DMS53 treated with DMSO at 0.1 percent for 48 hours (cell line): Measurements from ENCODE around the gene FRMD3.

Experiments used
- DNase-seq: peaks from one replicate; lab custom pipeline; 2025; ENCODE audit not compliant: unreplicated experiment; lab: John Stamatoyannopoulos, UW

The FRMD3 gene

GRCh38 chr9:83538172-83538889, at the start of gene FRMD3:
Gene FRMD3, minus strand, starts transcription at chr9:83538401. Its CDS starts 170 bp downstream, at chr9:83538231.
- DNase-seq, result peak; percentile 57

- DNase-seq, result no peak
Measured at GRCh38 chr9:83584995-83585394, 46.8 kb upstream of the FRMD3 start.

- DNase-seq, result peak; percentile 3
Measured at GRCh38 chr9:83583151-83584014, 45.2 kb upstream of the FRMD3 start.

GRCh38 chr9:83582029-83582428, 43.8 kb upstream of the FRMD3 start:
- DNase-seq, result no peak

GRCh38 chr9:83574482-83574881, 36.3 kb upstream of the FRMD3 start:
- no peak for DNase-seq

- DNase-seq, result no peak
Measured at GRCh38 chr9:83572524-83572923, 34.3 kb upstream of the FRMD3 start.

- DNase-seq, result no peak
Measured at GRCh38 chr9:83570359-83570758, 32.2 kb upstream of the FRMD3 start.

GRCh38 chr9:83569326-83569725, 31.1 kb upstream of the FRMD3 start:
- no peak for DNase-seq

- no peak for DNase-seq
Measured at GRCh38 chr9:83563360-83563759, 25.2 kb upstream of the FRMD3 start.

- DNase-seq, result no peak
Measured at GRCh38 chr9:83560169-83560826, 22.1 kb upstream of the FRMD3 start.

GRCh38 chr9:83557771-83558170, 19.6 kb upstream of the FRMD3 start:
- DNase-seq, result no peak

- no peak for DNase-seq
Measured at GRCh38 chr9:83557317-83557716, 19.1 kb upstream of the FRMD3 start.

- no peak for DNase-seq
Measured at GRCh38 chr9:83554278-83554677, 16.1 kb upstream of the FRMD3 start.

GRCh38 chr9:83544002-83544698, 5.9 kb upstream of the FRMD3 start:
- DNase-seq, result peak; percentile 76

- no peak for DNase-seq
Measured at GRCh38 chr9:83538890-83539238, 663 bp upstream of the FRMD3 start.

GRCh38 chr9:83537331-83538171, 650 bp downstream of the FRMD3 start:
- DNase-seq, result peak; percentile 31

- no peak for DNase-seq
Measured at GRCh38 chr9:83536332-83536731, 1.9 kb downstream of the FRMD3 start.

GRCh38 chr9:83535736-83536135, 2.5 kb downstream of the FRMD3 start:
- DNase-seq, result no peak

GRCh38 chr9:83533296-83533695, 4.9 kb downstream of the FRMD3 start:
- no peak for DNase-seq

- no peak for DNase-seq
Measured at GRCh38 chr9:83526901-83527300, 11.3 kb downstream of the FRMD3 start.
